Measurements from ENCODE around the gene BPTF.

DNA sequence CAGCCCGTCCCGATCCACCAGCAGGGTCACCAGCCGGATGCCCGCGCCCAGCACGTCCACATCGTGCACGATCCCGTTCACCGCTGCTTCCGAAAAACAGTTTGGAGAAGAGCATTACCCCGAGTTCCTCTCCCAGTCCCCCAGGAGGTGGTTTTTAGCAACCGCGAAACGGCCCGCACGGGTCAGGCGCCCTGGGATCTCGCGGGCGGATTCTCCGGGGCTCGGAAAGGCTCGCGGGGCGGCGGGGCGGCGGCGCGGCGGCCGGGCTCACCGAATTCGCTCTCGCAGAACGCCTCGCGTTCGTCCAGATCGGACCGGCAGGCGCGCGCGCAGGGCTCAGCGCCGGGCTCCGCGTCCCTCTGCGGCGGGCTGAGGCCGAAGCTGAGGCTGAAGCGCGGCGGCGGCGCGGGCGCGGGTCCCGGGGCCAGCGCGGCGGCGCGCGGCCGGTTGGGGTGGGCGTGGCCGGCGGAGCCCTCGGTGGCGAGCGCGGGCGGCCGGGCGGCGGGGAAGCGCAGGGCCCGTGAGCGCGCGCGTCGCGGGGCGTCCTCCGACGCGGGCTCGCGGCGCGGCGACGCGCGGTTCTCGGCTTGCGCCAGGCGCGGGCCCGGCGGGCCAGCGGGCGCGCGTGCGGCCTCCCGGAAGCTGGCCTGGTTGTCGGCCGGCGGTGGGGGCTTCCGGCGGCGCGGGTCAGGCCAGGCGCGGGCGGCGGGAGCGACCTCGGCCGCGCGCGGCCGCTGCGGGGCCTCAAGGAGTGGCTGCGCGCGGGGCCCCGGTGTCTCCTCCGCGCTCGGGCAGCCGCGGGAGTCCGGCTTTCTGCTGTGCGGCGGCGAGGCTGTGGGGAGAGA lies 168.1 kb downstream of the BPTF start:
- TF ChIP-seq, protein P1, sequence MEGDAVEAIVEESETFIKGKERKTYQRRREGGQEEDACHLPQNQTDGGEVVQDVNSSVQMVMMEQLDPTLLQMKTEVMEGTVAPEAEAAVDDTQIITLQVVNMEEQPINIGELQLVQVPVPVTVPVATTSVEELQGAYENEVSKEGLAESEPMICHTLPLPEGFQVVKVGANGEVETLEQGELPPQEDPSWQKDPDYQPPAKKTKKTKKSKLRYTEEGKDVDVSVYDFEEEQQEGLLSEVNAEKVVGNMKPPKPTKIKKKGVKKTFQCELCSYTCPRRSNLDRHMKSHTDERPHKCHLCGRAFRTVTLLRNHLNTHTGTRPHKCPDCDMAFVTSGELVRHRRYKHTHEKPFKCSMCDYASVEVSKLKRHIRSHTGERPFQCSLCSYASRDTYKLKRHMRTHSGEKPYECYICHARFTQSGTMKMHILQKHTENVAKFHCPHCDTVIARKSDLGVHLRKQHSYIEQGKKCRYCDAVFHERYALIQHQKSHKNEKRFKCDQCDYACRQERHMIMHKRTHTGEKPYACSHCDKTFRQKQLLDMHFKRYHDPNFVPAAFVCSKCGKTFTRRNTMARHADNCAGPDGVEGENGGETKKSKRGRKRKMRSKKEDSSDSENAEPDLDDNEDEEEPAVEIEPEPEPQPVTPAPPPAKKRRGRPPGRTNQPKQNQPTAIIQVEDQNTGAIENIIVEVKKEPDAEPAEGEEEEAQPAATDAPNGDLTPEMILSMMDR (CRISPR knock-in tag; IDR thresholded peaks at IDR 0.05): peak; percentile 12; the same call in 1 of the 2 replicates
- TF ChIP-seq POLR2A (IDR thresholded peaks at IDR 0.05; ENCODE audit: insufficient read depth in 1 of 2, low read depth in 2 of 2, low read length in 2 of 2) (peak; percentile 41 to 50; a peak in 1 of 4 replicates), ZC3H4 (CRISPR knock-in tag; IDR thresholded peaks at IDR 0.05; ENCODE audit: borderline replicate concordance) (no peak), EP300 (IDR thresholded peaks at IDR 0.05; ENCODE audit: low read depth in 2 of 2, low read length in 2 of 2) (no peak), EP300 (CRISPR knock-in tag; IDR thresholded peaks at IDR 0.05; ENCODE audit: borderline replicate concordance) (no peak), SIN3B (IDR thresholded peaks at IDR 0.05; ENCODE audit: low read length) (no peak), ZNF24 (IDR thresholded peaks at IDR 0.05) (no peak), RNF2 (conservative IDR thresholded peaks at IDR 0.05; ENCODE audit: low read depth) (peak; percentile 97), PPARG (CRISPR knock-in tag; conservative IDR thresholded peaks at IDR 0.05) (no peak)
- TF ChIP-seq, protein P2, sequence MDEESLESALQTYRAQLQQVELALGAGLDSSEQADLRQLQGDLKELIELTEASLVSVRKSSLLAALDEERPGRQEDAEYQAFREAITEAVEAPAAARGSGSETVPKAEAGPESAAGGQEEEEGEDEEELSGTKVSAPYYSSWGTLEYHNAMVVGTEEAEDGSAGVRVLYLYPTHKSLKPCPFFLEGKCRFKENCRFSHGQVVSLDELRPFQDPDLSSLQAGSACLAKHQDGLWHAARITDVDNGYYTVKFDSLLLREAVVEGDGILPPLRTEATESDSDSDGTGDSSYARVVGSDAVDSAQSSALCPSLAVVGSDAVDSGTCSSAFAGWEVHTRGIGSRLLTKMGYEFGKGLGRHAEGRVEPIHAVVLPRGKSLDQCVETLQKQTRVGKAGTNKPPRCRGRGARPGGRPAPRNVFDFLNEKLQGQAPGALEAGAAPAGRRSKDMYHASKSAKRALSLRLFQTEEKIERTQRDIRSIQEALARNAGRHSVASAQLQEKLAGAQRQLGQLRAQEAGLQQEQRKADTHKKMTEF (CRISPR knock-in tag; IDR thresholded peaks at IDR 0.05): peak; percentile 72; the same call in 1 of the 2 replicates

All from HepG2 (cell line).